C4-2B (cell line): ENCODE results near the gene ZNF76.

Source experiments
- ZFX ChIP-seq: fragments of 450-650 bp; IDR thresholded peaks from 2 replicates; pipeline ENCODE4 v1.6.1; 2017
- TF ChIP-seq, protein P1 (sequence below): fragments of 450-650 bp; conservative IDR thresholded peaks from 2 replicates; pipeline ENCODE4 v1.5.1; 2017; ENCODE audit warnings: mild to moderate bottlenecking

GRCh38 chr6:35278708-35279107 is 19.2 kb downstream of the ZNF76 start:
- TF ChIP-seq, protein P1, sequence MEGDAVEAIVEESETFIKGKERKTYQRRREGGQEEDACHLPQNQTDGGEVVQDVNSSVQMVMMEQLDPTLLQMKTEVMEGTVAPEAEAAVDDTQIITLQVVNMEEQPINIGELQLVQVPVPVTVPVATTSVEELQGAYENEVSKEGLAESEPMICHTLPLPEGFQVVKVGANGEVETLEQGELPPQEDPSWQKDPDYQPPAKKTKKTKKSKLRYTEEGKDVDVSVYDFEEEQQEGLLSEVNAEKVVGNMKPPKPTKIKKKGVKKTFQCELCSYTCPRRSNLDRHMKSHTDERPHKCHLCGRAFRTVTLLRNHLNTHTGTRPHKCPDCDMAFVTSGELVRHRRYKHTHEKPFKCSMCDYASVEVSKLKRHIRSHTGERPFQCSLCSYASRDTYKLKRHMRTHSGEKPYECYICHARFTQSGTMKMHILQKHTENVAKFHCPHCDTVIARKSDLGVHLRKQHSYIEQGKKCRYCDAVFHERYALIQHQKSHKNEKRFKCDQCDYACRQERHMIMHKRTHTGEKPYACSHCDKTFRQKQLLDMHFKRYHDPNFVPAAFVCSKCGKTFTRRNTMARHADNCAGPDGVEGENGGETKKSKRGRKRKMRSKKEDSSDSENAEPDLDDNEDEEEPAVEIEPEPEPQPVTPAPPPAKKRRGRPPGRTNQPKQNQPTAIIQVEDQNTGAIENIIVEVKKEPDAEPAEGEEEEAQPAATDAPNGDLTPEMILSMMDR, result no peak
- no peak for TF ChIP-seq ZFX
